ENCODE results near the gene ARHGEF12. TPM values are rescaled to one million over a fixed set of nuclear protein-coding genes. Genes with fewer than 3 reads are reported as not detected.

The ARHGEF12 gene
- total RNA-seq, 4 donors from 2014 or later, result 99.7 to 135 (median 112) TPM

DNA sequence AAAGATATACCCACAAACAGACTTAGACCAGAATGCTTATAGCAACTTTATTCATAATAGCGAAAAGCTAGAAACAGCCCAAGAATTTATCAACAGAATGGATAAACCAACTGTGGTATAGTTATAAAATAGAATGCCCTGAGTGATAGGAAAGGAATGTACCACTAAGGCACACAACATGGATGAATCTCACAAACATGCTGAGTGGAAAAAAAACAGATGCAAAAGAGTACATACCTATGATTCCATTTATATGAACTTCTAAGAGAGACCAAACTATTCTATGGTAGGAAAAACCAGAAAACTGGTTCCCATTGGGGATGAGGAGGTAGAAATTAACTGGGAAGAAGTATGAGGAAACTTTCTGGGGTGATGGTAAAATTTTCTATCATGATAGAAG is 134.9 kb downstream of the ARHGEF12 start:
- TF ChIP-seq, protein P1, sequence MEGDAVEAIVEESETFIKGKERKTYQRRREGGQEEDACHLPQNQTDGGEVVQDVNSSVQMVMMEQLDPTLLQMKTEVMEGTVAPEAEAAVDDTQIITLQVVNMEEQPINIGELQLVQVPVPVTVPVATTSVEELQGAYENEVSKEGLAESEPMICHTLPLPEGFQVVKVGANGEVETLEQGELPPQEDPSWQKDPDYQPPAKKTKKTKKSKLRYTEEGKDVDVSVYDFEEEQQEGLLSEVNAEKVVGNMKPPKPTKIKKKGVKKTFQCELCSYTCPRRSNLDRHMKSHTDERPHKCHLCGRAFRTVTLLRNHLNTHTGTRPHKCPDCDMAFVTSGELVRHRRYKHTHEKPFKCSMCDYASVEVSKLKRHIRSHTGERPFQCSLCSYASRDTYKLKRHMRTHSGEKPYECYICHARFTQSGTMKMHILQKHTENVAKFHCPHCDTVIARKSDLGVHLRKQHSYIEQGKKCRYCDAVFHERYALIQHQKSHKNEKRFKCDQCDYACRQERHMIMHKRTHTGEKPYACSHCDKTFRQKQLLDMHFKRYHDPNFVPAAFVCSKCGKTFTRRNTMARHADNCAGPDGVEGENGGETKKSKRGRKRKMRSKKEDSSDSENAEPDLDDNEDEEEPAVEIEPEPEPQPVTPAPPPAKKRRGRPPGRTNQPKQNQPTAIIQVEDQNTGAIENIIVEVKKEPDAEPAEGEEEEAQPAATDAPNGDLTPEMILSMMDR (IDR thresholded peaks at IDR 0.05), result no peak
- TF ChIP-seq POLR2A (IDR thresholded peaks at IDR 0.05) (no peak), POLR2AphosphoS5 (IDR thresholded peaks at IDR 0.05) (no peak), EP300 (IDR thresholded peaks at IDR 0.05) (no peak)
- ATAC-seq, result no peak
- Histone ChIP-seq H3K4me1 (no peaks in the 10 kb centered on the region), H3K4me3 (no peak overlapping the region), H3K27ac (no peak overlapping the region), H3K36me3 (peaks cover 9 to 97% of the 10 kb centered on the region in 2 donors), H3K9me3 (no peaks in the 10 kb centered on the region), H3K27me3 (no peaks in the 10 kb centered on the region)
- WGBS, 2 donors (ENCODE audit: low coverage in 1 of 2), result 92% methylated on average over 1 of the region's 1 CpG; no CpG with 5 or more reads in 1 of the 2 donors

DNA sequence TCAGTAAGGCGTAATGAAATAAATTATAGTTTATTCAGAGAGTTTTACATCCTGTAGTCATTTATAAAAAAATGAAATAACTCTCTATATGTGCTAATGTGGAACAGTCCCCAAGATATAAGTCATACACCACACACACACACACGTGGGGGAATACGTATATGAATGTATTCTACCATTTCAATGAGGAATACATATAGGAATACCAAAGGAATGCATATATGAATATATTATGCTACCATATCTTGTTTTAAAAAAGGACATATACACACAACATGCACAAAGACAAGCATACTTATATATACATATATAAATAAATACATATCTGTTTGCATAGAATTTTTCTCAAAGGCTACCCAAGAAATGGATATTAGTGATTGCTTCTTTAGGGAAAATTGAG is 135.8 kb downstream of the ARHGEF12 start:
- no peak for ATAC-seq
- Histone ChIP-seq H3K27me3 (no peaks in the 10 kb centered on the region), H3K36me3 (peaks cover 7 to 97% of the 10 kb centered on the region in 2 donors), H3K9me3 (no peaks in the 10 kb centered on the region), H3K4me3 (no peak overlapping the region), H3K4me1 (no peaks in the 10 kb centered on the region), H3K27ac (no peak overlapping the region)
- 88 to 94% methylated on average over 3 of the region's 3 CpGs for WGBS, 2 donors (ENCODE audit: low coverage in 1 of 2)
- TF ChIP-seq, protein P1 (IDR thresholded peaks at IDR 0.05), result no peak
- TF ChIP-seq POLR2AphosphoS5 (IDR thresholded peaks at IDR 0.05), result no peak
- no peak for TF ChIP-seq POLR2A (IDR thresholded peaks at IDR 0.05)
- TF ChIP-seq EP300 (IDR thresholded peaks at IDR 0.05), result no peak

DNA sequence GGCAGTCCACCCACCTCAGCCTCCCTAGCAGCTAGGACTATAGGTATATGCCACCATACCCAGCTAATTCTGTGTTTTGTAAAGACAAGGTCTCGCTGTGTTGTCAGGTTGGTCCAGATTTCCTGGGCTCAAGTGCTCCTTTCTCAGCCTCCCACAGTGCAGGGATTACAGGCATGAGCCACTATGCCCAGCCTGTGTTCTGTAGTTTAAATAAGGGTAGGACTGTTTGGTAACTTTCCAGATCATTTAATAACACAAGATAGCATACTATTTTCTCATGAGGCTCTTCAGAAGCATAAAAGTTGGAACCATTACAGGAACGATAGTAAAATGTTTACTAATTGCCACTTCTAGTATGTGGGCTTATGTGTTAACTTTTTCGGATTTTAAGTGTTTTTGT is 137.3 kb downstream of the ARHGEF12 start:
- Histone ChIP-seq H3K27ac (no peak overlapping the region), H3K4me1 (no peaks in the 10 kb centered on the region), H3K27me3 (no peaks in the 10 kb centered on the region), H3K4me3 (no peak overlapping the region), H3K36me3 (peaks cover 13 to 97% of the 10 kb centered on the region in 2 donors), H3K9me3 (no peaks in the 10 kb centered on the region)
- ATAC-seq, result no peak
- WGBS, 2 donors (ENCODE audit: low coverage in 1 of 2), result 83 to 91% methylated on average over 2 to 3 of the region's 3 CpGs
- TF ChIP-seq EP300 (IDR thresholded peaks at IDR 0.05), result no peak
- TF ChIP-seq, protein P1 (IDR thresholded peaks at IDR 0.05), result no peak
- TF ChIP-seq POLR2A (IDR thresholded peaks at IDR 0.05), result no peak
- no peak for TF ChIP-seq POLR2AphosphoS5 (IDR thresholded peaks at IDR 0.05)

DNA sequence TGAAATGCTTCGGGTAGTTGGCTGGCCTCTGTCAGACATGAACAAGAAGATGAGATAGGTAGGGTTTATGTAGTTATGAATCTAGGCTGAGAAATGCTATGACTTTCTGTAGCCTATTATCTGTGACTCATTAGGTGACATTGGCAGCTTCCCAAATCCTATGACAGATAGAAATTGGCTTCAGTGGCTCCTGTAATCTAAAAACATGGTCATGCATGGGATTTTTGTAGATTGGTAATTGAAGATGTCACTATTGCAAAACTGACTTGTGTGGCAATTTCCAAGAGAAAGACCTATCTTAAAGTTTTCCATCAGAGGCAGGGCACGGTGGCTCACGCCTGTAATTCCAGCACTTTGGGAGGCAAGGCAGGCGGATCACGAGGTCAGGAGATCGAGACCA is 145.9 kb downstream of the ARHGEF12 start:
- Histone ChIP-seq H3K27me3 (no peaks in the 10 kb centered on the region), H3K4me1 (no peaks in the 10 kb centered on the region), H3K36me3 (peaks cover 9 to 100% of the 10 kb centered on the region in 2 donors), H3K27ac (no peak overlapping the region), H3K4me3 (no peak overlapping the region), H3K9me3 (no peaks in the 10 kb centered on the region)
- TF ChIP-seq POLR2AphosphoS5 (IDR thresholded peaks at IDR 0.05) (no peak), EP300 (IDR thresholded peaks at IDR 0.05) (no peak), POLR2A (IDR thresholded peaks at IDR 0.05) (no peak)
- ATAC-seq, result no peak
- WGBS, 2 donors (ENCODE audit: low coverage in 1 of 2), result 94 to 100% methylated on average over 5 of the region's 6 CpGs

DNA sequence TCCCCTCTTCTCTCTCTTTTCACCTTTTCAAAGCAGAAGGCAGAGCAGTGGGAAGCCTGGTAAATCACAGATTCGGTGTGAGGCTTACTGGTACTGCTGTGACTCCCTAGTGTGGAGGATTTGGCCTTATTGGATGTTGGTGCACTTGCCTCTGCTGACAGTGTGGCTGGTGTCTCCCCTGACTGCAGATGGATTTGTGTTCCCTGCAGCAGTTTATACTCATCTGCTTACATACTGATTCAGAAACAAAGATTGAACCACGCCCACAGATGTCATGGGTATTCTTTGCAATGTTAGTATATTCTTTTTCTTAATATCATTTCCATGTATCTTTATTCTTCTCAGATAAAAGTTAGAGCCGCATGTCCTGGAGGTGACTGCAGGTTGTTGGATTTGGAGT is 148.5 kb downstream of the ARHGEF12 start:
- peaks cover 3 to 85% of the 10 kb centered on the region in 2 donors for H3K36me3 ChIP-seq
- H3K27ac ChIP-seq, result no peak overlapping the region
- no peaks in the 10 kb centered on the region for H3K4me1 ChIP-seq
- no peak for ATAC-seq
- no peak overlapping the region for H3K4me3 ChIP-seq
- TF ChIP-seq, protein P1 (IDR thresholded peaks at IDR 0.05), result no peak
- TF ChIP-seq POLR2A (IDR thresholded peaks at IDR 0.05), result no peak
- WGBS, 2 donors (ENCODE audit: low coverage in 1 of 2), result 68 to 85% methylated on average over 3 of the region's 3 CpGs
- H3K9me3 ChIP-seq, result no peaks in the 10 kb centered on the region
- no peaks in the 10 kb centered on the region for H3K27me3 ChIP-seq
